ENCODE data around the gene ABHD1. TPM values are rescaled to one million over a fixed set of nuclear protein-coding genes. Genes with fewer than 3 reads are reported as not detected.

ABHD1 gene
- total RNA-seq, 2 donors from 2014 or later = 4.1 to 7.0 TPM

GRCh38 chr2:27087823-27088410 lies 35.7 kb upstream of the ABHD1 start:
- Histone ChIP-seq H3K27me3 (replicated peaks; ENCODE audit: insufficient read depth) (no peaks in the 10 kb centered on the region), H3K27ac (no peak overlapping the region), H3K4me3 (no peak overlapping the region), H3K36me3 (no peaks in the 10 kb centered on the region), H3K4me1 (replicated peaks) (no peaks in the 10 kb centered on the region), H3K9me3 (no peaks in the 10 kb centered on the region)
- 90% methylated on average over 5 of the region's 5 CpGs for WGBS
- TF ChIP-seq CTCF (IDR thresholded peaks at IDR 0.05) (no peak), POLR2A (IDR thresholded peaks at IDR 0.05) (no peak), POLR2AphosphoS5 (IDR thresholded peaks at IDR 0.05) (no peak)
- DNase-seq (ENCODE audit: low spot score) = no peak
- intact Hi-C loops (cut with DNase I) = loop anchor here (5.0 kb wide), 1 partner anchor 126 kb away; no protein-coding TSS in a partner anchor

GRCh38 chr2:27088634-27089033 lies 35.0 kb upstream of the ABHD1 start:
- WGBS = 96% methylated on average over 6 of the region's 6 CpGs
- no peak for DNase-seq (ENCODE audit: low spot score)
- Histone ChIP-seq H3K4me1 (replicated peaks) (no peaks in the 10 kb centered on the region), H3K9me3 (no peaks in the 10 kb centered on the region), H3K27me3 (replicated peaks; ENCODE audit: insufficient read depth) (no peaks in the 10 kb centered on the region), H3K4me3 (no peak overlapping the region), H3K27ac (no peak overlapping the region), H3K36me3 (no peaks in the 10 kb centered on the region)
- intact Hi-C loops (cut with DNase I) = loop anchor here (5.0 kb wide), 1 partner anchor 126 kb away; no protein-coding TSS in a partner anchor
- TF ChIP-seq POLR2AphosphoS5 (IDR thresholded peaks at IDR 0.05) = no peak
- TF ChIP-seq POLR2A (IDR thresholded peaks at IDR 0.05) = no peak
- no peak for TF ChIP-seq CTCF (IDR thresholded peaks at IDR 0.05)

- WGBS = 87% methylated on average over 14 of the region's 14 CpGs
- DNase-seq (ENCODE audit: low spot score) = no peak
- TF ChIP-seq POLR2A (IDR thresholded peaks at IDR 0.05) = no peak
- TF ChIP-seq CTCF (IDR thresholded peaks at IDR 0.05) = no peak
- no peak for TF ChIP-seq POLR2AphosphoS5 (IDR thresholded peaks at IDR 0.05)
- H3K4me3 ChIP-seq = no peak overlapping the region
- H3K27me3 ChIP-seq (replicated peaks; ENCODE audit: insufficient read depth) = no peaks in the 10 kb centered on the region
- no peaks in the 10 kb centered on the region for H3K4me1 ChIP-seq (replicated peaks)
- intact Hi-C loops (cut with DNase I) = loop anchor here (5.0 kb wide), 1 partner anchor 127 kb away; no protein-coding TSS in a partner anchor
- no peaks in the 10 kb centered on the region for H3K36me3 ChIP-seq
- H3K27ac ChIP-seq = no peak overlapping the region
- no peaks in the 10 kb centered on the region for H3K9me3 ChIP-seq
Observed at GRCh38 chr2:27089111-27089954, 34.3 kb upstream of the ABHD1 start.

- Histone ChIP-seq H3K4me1 (replicated peaks) (peaks cover 3% of the 10 kb centered on the region), H3K27me3 (replicated peaks; ENCODE audit: insufficient read depth) (no peaks in the 10 kb centered on the region), H3K36me3 (no peaks in the 10 kb centered on the region), H3K27ac (no peak overlapping the region), H3K4me3 (no peak overlapping the region), H3K9me3 (no peaks in the 10 kb centered on the region)
- intact Hi-C loops (cut with DNase I) = no loop called here
- DNase-seq (ENCODE audit: low spot score) = no peak
- no peak for TF ChIP-seq POLR2AphosphoS5 (IDR thresholded peaks at IDR 0.05)
- TF ChIP-seq CTCF (IDR thresholded peaks at IDR 0.05) = no peak
- TF ChIP-seq POLR2A (IDR thresholded peaks at IDR 0.05) = no peak
- WGBS = 68% methylated on average over 25 of the region's 25 CpGs
Observed at GRCh38 chr2:27091746-27092695, 31.6 kb upstream of the ABHD1 start.

Data from prostate gland (tissue), 2 donors.